SH-SY5Y (cell line): Measurements from ENCODE around the gene GPT2.

Experiments used
- GATA2 ChIP-seq: IDR thresholded peaks from 2 replicates; pipeline ENCODE4 v1.6.1; 2011; ENCODE audit warnings: mild to moderate bottlenecking, low read depth, low read length
- GATA3 ChIP-seq: IDR thresholded peaks from 2 replicates; pipeline ENCODE4 v1.6.1; 2011; ENCODE audit warnings: low read depth, mild to moderate bottlenecking, low read length, moderate library complexity

DNA sequence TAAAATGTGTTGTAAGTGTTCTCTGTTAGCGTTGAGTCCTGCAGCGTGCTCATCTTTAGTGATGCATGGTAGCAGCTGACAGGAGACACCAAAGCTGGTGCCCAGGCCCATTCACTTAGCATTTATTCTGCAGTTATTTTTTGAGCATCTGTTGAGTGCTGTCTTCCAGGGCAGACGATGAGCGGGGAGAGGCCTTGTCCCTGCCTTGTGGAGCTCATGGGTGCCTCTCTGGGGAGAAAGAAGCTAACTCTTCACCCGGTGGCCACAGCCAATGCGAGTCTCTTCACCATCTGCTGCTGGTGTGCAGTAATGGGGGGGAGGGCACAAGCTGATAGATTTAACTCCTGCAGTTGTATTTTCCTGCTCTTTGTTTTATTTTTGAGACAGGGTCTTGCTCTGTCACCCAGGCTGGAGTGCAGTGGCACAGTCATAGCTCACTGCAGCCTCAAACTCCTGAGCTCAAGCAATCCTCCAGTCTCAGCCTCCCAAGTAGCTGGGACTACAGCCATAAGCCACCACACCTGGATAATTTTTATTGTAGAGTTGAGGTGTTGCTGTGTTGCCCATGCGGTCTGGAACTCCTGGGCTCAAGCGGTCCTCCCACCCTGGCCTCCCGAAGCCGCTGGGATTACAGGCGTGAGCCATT, 30.5 kb downstream of the GPT2 start:
- no peak for TF ChIP-seq GATA2
- TF ChIP-seq GATA3, result no peak
